GM21529 (cell line): ENCODE measurements around the gene TM4SF4.
A peak's percentile ranks its signal among the peaks of the same experiment; 100 is the strongest.

Experiments
- ATAC-seq: cut with Tn5 transposase; IDR thresholded peaks from one replicate; pipeline ENCODE4 v1.9.1; 2021; ENCODE audit not compliant: unreplicated experiment

TM4SF4 gene

DNA sequence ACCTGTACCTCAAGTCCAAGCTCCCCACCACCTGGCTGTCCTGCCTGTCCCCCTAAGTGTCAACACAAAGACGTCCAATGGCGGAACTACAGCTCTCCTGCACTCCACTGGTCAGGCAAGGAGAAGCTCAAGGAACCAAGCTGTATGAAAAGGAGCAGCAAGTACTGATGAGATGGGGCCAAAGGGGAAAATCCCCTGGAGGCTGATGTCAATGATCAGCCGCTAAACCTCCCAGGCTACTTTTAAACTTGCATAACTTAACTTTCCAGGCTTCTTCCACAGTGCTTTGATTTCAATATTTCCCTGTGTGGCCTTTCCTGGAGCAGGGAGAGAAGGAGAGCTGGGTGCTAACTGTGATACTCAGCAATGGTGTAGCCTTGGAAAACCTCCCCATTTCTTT lies 35.0 kb downstream of the TM4SF4 start:
- no peak for ATAC-seq

DNA sequence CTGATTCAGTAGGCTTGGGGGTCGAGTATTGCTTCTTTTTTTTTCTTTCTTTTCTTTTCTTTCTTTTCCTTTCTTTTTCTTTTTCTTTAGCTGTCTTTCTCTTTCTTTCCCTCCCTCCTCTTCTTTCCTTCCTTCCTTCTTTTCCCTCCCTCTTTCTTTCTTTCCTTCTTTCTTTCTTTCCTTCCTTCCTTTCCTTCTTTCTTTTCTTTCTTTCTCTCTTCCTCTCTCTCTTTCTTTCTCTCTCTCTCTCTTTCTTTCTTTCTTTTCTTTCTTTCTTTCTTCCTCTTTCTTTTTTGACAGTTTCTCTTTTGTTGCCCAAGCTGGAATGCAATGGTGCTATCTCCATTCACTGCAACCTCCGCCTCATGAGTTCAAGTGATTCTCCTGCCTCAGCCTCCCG lies 36.0 kb downstream of the TM4SF4 start:
- ATAC-seq = no peak

DNA sequence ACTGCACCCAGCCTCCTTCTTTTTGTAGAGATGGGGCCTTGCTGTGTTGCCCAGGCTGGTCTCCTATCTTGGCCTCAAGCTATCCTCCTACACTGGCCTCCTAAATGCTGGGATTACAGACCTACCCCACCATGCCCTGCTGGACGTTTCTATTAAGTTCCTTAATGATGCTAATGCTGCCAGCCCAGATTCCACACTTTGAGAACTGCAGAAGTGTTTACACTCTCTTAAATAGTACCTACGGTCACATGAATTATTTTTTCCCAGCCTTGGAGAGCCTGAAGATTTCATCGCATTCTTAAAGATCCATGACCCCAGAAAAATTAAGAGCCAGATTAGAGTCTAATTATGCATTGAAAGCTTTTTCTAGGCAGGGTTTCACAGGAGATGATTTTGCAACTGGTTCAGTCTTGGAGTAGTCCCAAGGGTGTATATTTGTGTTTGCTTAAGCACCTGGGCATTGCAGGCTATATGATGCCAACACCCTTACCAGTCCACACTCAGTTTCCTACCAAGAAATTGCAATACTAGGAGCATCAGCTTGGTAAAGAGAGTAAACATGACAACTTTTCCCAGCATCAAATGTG lies 36.6 kb downstream of the TM4SF4 start:
- ATAC-seq = no peak

DNA sequence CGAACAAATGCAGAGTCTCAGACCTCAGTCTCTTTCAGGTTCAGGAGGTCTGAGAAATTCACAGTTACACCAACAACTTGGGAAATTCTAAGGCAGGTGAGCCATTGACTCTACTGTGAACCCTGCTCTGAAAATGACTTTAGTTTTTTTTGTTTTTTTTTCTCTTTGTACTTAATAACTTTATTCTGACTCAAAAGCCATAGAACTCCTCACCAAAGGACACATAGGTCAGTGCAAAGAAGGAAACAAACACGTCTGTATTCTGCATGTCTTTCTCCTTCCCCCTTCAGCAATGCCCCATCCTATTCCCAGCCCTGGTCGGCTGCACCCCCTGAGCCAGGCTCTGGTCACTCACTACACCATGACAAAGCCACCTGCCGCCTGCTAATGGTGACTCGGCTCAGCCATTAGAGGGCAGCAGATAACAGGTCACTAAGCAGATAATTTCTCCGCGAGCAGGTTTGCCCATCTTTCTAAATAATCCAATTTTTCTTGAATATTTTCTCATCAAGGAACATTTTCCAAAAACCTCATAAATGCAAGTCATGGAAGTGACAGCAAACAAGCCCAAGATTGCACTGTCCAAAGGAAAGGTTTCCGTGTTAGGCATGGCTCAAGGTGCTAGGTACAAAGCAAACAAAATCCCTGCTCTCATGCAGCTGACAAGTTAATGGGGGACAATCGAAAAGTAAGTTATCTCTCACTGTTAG lies 37.7 kb downstream of the TM4SF4 start:
- ATAC-seq = peak; percentile 80

DNA sequence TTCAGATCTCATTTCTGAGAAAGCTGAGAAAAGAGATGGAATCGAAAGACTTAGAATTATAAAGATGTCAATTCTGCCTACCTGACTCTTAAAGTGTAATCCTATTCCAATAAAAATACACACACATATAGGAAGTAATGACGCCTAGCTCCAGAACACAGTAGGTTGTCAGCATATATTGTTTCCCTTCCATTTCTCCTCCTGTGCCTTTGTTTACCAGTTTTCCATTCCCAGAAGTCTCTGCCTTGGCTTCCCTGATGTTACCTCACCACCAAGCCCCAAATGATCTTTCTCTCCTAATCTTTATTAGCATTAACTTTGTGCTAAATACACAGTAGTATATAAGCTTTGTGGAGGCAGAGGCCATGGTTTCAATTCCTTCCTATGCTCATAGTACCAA lies 40.0 kb downstream of the TM4SF4 start:
- ATAC-seq = no peak

DNA sequence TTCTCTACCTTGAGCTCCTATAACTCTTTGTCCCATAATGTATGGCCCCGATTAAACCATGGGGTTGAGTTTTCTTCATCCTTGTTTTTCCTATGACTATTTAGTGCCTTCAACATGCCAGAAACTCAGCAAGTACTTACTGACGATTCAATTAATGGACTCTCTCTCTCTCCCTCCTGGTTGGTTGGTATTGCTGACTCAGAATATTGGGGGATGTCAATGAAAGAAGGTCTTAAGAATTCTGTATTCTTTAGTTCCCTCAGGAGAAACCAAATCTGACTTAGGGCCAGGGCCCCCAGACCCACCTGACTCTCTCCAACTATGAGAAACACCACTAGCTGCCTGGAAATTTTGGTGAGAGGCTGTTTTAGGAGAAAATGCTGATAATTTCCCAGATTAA lies 40.8 kb downstream of the TM4SF4 start:
- ATAC-seq = no peak

DNA sequence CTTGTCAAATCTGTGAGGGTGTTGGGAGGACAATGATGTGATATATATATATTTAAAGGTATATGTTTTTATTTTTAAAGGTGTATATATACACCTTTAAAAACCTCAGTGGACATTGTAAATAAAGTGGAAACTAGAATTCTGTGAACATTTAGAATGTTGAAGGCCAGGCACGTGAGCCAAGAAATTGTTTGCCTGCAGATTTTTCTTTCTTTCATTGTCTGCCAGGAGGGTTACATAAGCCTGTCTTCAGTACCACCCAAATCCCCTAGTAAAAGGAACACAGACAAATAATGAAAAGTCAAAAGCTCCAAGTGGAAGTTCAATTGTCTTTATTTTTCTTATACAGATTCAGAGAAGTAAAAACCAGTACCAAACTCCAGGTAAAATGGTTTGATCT lies 42.4 kb downstream of the TM4SF4 start:
- no peak for ATAC-seq

DNA sequence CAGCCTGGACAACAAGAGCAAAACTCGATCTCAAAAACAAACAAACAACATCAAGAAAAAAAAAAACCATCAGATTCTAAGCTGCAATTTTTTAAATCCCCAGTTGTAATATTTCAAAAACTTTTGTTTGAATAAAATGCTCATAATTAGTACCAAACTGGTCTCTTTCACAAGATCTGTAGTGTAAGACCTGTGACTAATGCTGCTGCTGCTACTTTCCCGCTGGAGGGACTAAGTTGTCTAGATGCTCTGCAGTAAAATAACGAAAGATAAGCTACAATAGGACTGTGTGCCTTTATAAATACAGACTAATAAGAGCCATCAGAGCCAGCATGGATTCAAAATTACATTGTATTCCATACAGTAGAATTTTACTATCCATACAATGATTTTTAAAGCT lies 45.4 kb downstream of the TM4SF4 start:
- no peak for ATAC-seq

DNA sequence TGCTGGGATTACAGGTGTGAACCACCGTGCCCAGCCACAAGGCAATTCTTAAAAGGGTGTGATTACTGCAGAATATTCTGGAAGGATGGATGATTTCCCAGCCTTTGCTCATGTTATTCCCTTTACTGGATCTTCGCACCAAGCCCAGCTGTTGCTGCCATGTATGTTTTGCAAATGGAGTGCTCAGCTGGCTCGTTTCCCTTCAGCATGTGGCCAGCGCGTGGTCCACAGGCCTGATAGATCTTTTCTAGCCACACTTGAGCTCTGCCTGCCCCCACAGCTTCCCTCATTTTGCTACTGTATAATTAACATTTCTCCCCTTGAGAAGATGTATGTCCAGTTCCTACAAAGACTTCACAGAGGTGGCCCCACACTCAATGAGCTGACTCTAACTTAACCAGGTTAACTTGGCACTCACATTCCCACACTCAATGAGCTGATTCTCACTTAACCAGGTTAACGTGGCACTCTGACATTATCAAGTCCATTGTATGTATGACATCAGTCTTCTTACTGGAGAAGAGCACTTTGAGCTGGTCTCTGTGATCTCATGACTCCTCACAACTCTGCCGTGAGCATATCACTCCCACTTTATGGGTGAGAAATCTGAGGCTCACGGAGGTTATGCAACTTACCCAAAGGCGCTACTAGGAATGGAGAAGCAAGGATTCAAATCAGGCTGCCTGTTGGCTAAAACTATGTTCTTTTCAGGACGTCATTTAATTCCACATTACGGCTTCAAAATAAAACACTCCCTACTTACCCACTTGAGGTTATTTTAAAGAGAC lies 49.2 kb downstream of the TM4SF4 start:
- no peak for ATAC-seq

DNA sequence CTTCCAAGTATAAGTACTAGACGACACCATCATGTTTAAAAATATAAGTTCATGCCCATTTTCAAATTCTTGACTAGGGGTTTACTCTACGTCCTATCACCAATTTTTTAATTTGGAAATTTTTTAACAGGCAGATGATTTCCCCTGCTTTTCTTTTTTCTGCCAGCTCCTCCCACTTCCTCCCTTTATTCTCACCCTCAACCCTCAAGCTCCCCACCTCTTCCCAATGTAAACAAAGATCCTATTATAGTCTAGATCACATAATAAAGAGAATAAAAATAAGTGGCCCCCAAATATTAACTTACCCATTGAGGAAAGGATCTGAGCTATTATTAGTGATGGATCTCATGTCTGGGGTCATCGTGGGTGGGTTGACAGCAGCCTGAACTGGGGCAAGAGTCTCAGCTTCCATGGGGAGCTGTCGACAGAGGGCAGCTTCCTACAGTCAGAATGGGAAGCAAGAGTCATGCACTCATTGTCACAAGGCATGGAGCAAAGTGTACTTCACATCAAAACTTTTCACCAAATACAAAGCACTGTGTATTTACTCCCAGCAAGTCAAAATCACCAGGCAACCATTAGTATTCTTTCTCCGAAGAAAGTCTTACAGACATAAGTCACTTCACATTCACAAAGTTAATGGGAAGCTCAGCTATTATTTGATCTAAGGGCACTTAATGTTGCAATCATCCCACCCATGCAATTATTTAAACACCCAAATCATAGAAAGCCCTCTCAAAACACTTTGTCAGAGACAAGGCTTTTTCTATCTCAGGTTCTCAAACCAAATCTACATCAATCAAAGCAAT lies 53.2 kb downstream of the TM4SF4 start:
- ATAC-seq = no peak

DNA sequence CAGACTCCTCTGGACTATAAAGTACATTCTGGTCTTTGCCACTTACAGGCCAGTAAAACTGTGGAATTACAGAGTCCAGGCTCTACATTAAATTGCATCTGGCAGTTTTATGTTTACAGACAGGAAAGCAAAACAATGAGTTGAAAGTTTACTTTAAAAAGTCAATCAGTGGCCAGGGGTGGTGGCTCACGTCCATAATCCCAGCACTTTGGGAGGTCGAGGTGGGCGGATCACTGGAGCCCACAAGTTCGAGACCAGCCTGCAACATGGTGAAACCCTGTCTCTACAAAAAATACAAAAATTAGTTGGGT lies 53.8 kb downstream of the TM4SF4 start:
- no peak for ATAC-seq

DNA sequence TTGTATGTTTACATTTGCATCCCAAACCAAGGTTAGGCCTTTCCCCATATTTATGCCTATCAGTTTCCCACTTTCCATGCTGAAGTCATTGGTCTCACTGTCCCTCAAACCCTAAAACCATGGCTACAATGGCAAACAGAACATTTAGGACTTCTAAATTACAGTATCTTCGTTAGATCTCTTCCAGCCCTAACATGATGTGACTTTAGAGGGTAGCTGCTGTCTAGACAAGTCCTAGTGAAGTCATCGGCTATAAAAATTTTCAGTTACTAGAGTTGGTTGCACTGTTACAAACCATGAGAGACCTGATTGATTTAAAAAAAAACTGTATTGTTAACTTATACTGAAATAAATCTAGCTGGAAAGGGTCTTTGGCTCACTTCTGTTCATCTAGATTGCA lies 54.6 kb downstream of the TM4SF4 start:
- ATAC-seq = no peak

DNA sequence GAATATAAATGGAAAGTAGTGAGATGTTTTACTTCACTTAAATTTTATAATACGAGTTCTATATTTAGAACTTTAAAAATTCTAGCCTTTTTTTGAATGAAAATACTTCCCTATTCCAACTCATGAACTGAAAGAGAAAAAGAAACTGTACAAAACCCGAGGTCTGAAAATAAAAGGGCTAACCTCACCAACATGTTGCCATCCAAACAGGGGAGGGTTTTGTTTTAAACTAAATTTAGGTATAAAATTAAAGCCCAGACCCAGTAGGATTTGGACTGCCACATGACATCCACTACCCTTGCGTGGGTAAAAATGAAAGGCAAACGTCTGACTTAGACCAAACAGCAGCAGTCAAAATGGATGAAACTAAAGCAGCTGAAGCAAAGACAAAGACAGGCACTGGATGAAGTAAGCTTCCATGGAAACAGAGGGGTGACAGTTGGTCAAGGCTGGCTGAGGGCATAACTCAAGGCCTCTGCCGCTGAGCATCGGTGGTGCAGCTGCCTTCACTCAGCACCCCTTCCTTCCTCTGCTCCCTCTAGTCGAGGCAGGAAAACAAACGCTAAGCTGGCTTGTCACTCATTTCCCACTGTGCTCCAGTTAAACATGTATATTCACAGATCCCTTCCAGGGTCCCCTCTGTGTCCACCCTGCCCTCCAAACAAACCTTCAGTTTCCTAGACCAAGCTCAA lies 58.1 kb downstream of the TM4SF4 start:
- ATAC-seq = no peak

DNA sequence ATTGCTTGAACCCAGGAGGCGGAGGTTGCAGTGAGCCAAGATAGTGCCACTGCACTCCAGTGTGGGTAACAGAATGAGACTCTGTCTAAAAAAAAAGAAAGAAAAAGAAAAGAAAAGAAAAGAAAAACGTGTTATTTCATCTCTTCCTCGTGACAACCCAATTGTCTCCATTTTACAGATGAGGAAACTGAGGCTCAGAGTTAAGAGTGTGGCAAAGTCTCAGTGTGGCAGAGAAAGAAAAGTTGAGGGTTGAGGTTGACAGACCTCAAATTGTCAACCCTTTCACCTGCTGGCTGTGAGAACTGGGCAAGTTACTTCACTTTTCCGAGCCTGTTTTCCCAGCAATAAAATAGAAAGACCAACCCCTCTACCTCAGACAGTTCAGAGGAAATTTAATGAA lies 59.6 kb downstream of the TM4SF4 start:
- ATAC-seq = no peak

DNA sequence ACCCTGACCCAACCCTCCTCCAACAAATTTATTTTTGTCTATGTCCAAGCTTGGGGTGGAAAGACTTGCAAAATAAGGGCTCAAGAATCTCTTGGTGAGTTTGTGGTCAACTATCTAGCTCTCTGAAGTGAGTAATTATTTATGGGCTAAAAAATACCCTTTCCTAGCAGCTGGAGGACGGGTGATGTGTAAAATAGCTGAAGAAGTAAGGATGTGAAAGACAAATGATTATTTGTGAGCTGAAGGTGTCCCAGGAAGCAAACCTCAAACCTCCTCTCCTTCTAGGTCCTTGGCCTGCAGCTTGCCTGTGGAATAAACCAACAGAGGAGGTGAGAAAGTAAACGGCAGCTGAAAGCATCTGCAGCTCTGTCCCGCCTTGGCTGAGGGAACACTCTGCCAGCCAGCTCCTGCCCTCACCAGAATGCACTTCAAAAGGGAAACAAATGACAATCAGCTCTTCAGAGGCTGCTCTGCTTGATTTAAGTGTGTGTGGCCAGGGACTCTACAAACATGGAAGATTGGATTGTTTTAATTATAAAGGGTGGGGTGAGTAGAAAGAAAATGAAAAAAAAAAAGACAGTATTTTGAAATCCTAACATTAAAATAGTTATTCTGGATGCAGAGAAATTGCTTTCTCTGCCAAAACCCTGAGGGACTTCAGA lies 60.3 kb downstream of the TM4SF4 start:
- no peak for ATAC-seq

DNA sequence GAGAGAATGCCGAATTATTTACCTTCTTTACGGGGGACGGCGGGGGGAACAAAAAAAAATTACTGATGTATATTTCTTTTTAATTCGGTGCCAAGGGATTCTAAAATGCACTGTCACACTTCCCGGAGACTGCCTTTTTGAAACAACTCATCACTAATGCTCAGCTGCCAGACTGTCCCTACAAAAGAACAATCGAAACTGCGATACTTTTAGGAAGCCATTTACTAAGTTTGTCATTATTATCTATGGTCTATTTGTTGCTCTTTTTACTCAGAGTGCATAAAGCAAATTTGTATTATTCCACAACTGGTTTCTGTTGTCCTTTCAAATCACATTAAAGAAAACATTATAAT lies 60.8 kb downstream of the TM4SF4 start:
- no peak for ATAC-seq

DNA sequence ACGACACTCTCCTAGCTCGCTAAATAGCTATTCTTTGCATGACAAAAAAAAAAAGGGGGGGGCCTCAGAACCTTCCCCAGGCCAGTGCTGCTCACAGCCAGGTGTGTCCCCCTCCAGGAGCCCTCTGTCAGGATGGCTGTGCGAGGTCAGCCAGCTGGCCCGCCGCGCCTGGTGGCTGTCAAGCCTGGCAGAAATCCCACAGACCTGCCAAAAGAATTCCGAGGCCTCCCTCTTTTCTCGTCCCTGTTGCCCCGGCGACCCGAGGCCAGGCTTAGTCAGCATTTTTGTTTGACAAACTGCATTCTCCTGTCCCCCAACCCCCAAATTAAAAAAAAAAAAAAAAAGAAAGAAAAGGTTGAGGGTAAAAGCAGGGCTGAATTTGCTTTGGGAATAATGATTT lies 61.9 kb downstream of the TM4SF4 start:
- no peak for ATAC-seq

DNA sequence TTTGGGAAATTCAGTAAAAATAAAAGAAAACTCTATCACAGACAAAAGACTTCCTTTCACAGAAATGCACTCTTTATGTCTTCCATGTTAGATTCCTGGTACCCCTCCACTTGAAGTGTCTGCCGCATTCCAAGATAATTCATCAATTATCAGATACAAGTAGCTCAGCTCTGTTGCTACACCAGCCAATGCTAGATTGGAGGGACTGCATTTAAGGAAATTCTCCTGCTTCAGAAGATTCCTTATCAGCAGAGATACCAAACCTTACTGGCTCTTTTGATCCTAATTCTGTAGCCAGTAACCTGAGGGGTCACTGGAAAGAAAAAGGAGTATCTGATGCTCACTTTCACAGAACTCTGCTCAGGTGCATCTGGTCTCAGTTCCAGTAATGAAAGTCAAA lies 63.9 kb downstream of the TM4SF4 start:
- ATAC-seq = no peak

DNA sequence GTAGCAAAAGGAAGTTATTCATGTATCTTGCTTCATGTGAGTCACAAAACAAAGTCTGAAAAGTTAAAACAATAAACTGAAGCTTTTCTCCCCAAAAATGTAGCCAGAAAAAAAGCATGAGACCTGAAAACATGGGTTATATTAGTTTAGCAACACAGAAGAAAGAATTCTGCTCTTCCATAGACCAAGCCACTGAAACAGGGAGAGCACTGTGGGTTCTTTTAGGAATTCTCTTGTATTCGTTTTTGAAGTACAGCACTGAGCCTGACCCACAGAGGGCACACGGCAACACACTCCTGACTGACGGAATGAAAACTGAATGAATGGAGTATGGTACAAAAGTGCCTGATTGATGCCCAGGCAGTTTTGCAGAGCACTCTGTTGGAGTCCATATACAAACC lies 66.6 kb downstream of the TM4SF4 start:
- ATAC-seq = no peak

DNA sequence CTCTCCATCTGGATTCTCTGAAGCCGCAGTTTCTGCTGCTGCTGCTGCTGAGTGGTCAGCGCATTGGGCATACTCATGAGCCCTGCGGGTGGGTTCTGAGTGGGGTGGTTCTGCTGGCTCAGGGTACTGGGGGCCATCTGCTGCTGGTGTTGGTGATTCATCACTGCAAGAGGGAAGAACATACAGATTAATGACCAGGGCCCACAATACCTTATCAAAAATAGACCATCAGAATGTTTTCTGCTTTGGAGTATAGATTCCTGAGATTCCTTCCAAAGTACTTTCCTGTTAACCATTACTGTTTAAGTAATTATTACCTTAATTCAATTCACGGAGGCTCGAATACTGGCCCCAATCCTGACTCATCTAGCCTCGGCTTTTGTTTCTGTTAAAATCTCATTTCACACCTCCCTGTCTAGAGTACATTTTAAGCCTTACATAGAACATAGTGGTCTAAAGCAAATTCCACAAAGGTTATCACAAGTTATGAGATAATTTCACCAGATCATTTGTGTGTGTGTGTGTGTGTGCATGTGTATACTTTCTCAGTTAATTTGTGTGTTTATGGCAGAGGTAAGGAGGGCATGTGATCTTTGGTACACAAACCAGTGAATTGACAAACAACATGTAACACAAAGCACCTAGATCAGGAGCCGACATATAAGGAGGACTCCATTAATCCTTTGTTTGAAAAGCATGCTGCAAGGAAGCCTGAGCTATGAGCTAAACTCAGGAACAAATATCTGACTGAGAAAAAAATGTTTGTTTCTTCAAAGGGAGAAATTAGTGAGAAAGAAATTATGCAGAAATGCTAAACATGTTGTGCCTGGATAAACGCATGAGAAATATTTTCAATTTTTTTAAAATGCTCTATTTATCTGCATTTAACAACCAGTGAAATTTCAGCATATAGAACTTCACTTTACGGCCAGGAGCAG lies 68.1 kb downstream of the TM4SF4 start:
- ATAC-seq = no peak
